A673 (cell line): ENCODE measurements around the gene DNPH1.

Experiments
- EZH2 ChIP-seq: fragments of 200-600 bp; sonication (generic); IDR thresholded peaks from 2 replicates; pipeline ENCODE4 v1.6.1; 2017; ENCODE audit warnings: borderline replicate concordance, low read depth, mild to moderate bottlenecking, mixed read lengths, antibody characterized with exemption, low read length; ENCODE audit not compliant: poor library complexity, severe bottlenecking
- TF ChIP-seq, protein P1 (sequence below): fragments of 300-800, 200-600 bp; sonication (generic); conservative IDR thresholded peaks from 2 replicates; pipeline ENCODE4 v1.5.1; 2017; ENCODE audit warnings: low read depth, mild to moderate bottlenecking, antibody characterized with exemption, low read length, moderate library complexity, mixed read lengths

DNA sequence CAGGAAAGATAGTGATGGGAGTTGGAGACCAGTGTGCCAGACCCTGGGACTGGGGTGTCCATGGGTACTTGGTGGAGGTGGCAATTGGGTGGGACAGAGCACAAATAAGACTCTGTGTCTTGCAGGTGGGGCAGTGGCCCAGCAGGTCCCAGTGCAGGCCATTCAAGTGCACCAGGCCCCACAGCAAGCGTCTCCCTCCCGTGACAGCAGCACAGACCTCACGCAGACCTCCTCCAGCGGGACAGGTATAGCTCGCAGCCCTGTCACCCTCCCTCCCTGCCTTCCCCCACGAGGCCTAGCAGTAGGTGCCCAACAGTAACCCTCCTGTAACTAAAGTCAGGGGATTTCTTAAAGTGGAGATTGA lies 52.9 kb downstream of the DNPH1 start:
- TF ChIP-seq, protein P1, sequence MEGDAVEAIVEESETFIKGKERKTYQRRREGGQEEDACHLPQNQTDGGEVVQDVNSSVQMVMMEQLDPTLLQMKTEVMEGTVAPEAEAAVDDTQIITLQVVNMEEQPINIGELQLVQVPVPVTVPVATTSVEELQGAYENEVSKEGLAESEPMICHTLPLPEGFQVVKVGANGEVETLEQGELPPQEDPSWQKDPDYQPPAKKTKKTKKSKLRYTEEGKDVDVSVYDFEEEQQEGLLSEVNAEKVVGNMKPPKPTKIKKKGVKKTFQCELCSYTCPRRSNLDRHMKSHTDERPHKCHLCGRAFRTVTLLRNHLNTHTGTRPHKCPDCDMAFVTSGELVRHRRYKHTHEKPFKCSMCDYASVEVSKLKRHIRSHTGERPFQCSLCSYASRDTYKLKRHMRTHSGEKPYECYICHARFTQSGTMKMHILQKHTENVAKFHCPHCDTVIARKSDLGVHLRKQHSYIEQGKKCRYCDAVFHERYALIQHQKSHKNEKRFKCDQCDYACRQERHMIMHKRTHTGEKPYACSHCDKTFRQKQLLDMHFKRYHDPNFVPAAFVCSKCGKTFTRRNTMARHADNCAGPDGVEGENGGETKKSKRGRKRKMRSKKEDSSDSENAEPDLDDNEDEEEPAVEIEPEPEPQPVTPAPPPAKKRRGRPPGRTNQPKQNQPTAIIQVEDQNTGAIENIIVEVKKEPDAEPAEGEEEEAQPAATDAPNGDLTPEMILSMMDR, result no peak
- TF ChIP-seq EZH2, result no peak
